Activated T-cell treated with anti-CD3 and anti-CD28 coated beads for 1 hour (primary cell): ENCODE data around the gene TCERG1L.

ENCODE experiments used
- DNase-seq: peaks from one replicate; pipeline ENCODE4 v3.0.0-alpha.2; 2020; ENCODE audit warnings: low read depth

Gene TCERG1L

GRCh38 chr10:131315344-131315743 is 3.8 kb upstream of the TCERG1L start:
- DNase-seq = no peak

- DNase-seq = no peak
Measured at GRCh38 chr10:131314799-131315198, 3.3 kb upstream of the TCERG1L start.

- no peak for DNase-seq
Measured at GRCh38 chr10:131314148-131314547, 2.6 kb upstream of the TCERG1L start.

GRCh38 chr10:131313377-131313776 is 1.9 kb upstream of the TCERG1L start:
- DNase-seq = no peak

- no peak for DNase-seq
Measured at GRCh38 chr10:131312478-131312836, 936 bp upstream of the TCERG1L start.

- no peak for DNase-seq
Measured at GRCh38 chr10:131311402-131311660, 190 bp downstream of the TCERG1L start.

- DNase-seq = no peak
Measured at GRCh38 chr10:131310551-131311401, 745 bp downstream of the TCERG1L start.

- DNase-seq = no peak
Measured at GRCh38 chr10:131310142-131310541, 1.4 kb downstream of the TCERG1L start.

GRCh38 chr10:131300508-131300907 is 11.0 kb downstream of the TCERG1L start:
- no peak for DNase-seq

GRCh38 chr10:131290781-131291180 is 20.7 kb downstream of the TCERG1L start:
- DNase-seq = no peak

GRCh38 chr10:131288648-131289047 is 22.9 kb downstream of the TCERG1L start:
- DNase-seq = no peak

- no peak for DNase-seq
Measured at GRCh38 chr10:131282961-131283360, 28.6 kb downstream of the TCERG1L start.

- DNase-seq = no peak
Measured at GRCh38 chr10:131280101-131280500, 31.4 kb downstream of the TCERG1L start.

GRCh38 chr10:131279516-131279915 is 32.0 kb downstream of the TCERG1L start:
- no peak for DNase-seq

- no peak for DNase-seq
Measured at GRCh38 chr10:131277969-131278368, 33.6 kb downstream of the TCERG1L start.

GRCh38 chr10:131277278-131277677 is 34.2 kb downstream of the TCERG1L start:
- DNase-seq = no peak

GRCh38 chr10:131275691-131276090 is 35.8 kb downstream of the TCERG1L start:
- DNase-seq = no peak

GRCh38 chr10:131274883-131275282 is 36.6 kb downstream of the TCERG1L start:
- no peak for DNase-seq

GRCh38 chr10:131274133-131274880 is 37.2 kb downstream of the TCERG1L start:
- no peak for DNase-seq

- no peak for DNase-seq
Measured at GRCh38 chr10:131273476-131273875, 38.0 kb downstream of the TCERG1L start.

- no peak for DNase-seq
Measured at GRCh38 chr10:131272897-131273451, 38.5 kb downstream of the TCERG1L start.

- no peak for DNase-seq
Measured at GRCh38 chr10:131271966-131272365, 39.6 kb downstream of the TCERG1L start.

- DNase-seq = no peak
Measured at GRCh38 chr10:131271195-131271880, 40.2 kb downstream of the TCERG1L start.
